Measurements from ENCODE around the gene TNIP2.
"Not testable (repeated sequence)": the region's sequence is repeated elsewhere in the genome, so short reads cannot be mapped to it uniquely, and the experiment has no call there.

TNIP2 gene

GRCh38 chr4:2743518-2744445 is 12.4 kb downstream of the TNIP2 start:
- DNase-seq = no peak

DNA sequence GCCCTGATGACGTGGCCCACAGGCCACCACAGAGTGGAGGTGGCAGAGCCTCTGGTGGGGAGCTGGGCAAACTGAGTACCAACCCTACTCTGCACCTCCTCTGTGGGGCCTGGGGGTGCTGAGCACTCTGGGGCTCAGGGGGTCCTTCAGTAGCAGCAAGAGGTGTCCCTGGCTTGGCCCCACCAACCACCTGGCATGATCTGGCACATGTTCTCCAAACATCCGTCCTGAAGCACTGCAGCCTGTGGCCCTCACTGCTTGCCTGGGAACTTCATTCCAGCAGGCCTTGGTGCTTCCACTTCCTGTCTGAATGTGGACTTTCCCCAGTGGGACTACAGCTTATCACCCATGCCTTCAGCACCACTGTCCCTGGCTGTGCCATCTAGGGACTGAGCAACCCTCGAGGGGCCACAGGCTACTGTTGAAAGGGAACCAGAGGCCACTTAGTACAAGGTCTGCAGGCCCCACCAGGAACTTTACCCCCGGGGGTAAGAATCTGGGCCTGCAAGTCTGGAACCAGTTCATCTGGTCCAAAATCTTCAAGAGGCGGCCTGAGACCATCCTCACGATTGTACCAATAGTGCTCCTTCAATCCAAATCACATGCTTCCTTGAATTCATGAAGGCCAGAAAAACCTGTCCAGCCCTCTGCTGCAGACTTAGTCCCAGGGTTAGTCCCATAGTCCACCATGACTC is 13.2 kb downstream of the TNIP2 start:
- no peak for DNase-seq

GRCh38 chr4:2742081-2742822 is 13.9 kb downstream of the TNIP2 start:
- no peak for DNase-seq

- no peak for DNase-seq
These were observed 14.5 kb downstream of the TNIP2 start for GRCh38 chr4:2741626-2742025.

GRCh38 chr4:2738296-2738695 is 17.8 kb downstream of the TNIP2 start:
- DNase-seq = not testable (repeated sequence)

- no peak for DNase-seq
These were observed 20.3 kb downstream of the TNIP2 start for GRCh38 chr4:2735869-2736268.

DNA sequence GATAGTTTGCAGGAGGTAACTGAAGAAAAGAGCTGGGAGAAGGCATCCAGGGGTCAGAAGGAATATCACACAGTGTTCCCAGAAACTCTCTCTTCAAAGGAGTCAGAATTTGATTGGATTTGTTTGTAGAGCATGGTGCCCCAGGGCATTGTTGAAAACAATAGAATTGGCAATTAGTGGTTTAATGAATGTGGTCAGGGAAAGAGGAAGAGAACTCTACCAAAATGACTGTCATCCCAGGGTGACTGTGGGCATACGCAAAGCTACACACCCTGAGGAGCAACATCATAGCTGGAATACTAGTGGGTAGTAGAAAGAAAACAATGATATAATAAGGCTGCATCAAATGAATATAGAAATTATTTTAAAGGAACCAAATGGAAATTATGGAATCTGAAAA is 21.5 kb downstream of the TNIP2 start:
- no peak for DNase-seq

DNA sequence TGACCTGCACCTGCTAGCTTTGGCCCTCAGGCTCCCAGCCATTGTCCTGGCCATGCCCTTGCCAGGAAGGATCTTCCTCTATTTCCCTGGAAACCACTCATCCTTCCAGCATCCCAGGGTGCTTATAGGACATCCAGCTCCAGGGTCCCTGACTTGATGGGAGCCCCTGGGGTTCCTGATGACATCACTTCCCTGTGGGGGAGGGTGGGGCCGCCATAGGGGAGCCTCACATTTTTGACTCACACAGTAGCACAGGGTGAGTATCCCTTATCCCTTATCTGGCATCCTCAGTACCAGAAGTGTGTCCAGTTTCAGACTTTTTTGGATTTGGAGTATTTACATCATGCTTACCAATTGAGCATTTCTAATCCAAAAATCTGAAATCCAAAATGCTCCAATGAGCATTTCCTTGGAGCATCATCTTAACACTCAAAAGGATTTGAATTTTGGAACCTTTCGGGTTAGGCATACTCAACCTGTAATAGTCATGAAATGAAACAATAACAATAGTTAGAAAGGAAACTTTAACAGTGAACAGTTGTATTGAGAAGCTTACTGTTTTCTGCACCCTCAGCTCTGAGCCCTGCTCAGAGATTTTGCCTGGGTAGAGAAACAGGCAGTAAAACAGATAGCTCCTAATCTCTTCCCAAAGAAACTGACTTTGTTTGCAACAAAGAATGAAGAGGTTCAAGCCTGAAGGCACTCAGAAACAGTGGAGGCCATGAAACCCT is 22.1 kb downstream of the TNIP2 start:
- DNase-seq = no peak

GRCh38 chr4:2733001-2733843 is 22.9 kb downstream of the TNIP2 start:
- no peak for DNase-seq

- DNase-seq = no peak
These were observed 23.6 kb downstream of the TNIP2 start for GRCh38 chr4:2732526-2732925.

GRCh38 chr4:2731907-2732317 is 24.2 kb downstream of the TNIP2 start:
- DNase-seq = no peak

- DNase-seq = no peak
These were observed 26.6 kb downstream of the TNIP2 start for GRCh38 chr4:2729533-2729875.

- no peak for DNase-seq
These were observed 27.2 kb downstream of the TNIP2 start for GRCh38 chr4:2728806-2729532.

GRCh38 chr4:2728221-2728620 is 27.9 kb downstream of the TNIP2 start:
- DNase-seq = no peak

GRCh38 chr4:2726881-2727280 is 29.3 kb downstream of the TNIP2 start:
- DNase-seq = not testable (repeated sequence)

- no peak for DNase-seq
These were observed 30.8 kb downstream of the TNIP2 start for GRCh38 chr4:2725380-2725779.

GRCh38 chr4:2723751-2724150 is 32.4 kb downstream of the TNIP2 start:
- no peak for DNase-seq

GRCh38 chr4:2722033-2722432 is 34.1 kb downstream of the TNIP2 start:
- no peak for DNase-seq

GRCh38 chr4:2721586-2721985 is 34.5 kb downstream of the TNIP2 start:
- DNase-seq = no peak

- no peak for DNase-seq
These were observed 39.9 kb downstream of the TNIP2 start for GRCh38 chr4:2716236-2716635.

DNA sequence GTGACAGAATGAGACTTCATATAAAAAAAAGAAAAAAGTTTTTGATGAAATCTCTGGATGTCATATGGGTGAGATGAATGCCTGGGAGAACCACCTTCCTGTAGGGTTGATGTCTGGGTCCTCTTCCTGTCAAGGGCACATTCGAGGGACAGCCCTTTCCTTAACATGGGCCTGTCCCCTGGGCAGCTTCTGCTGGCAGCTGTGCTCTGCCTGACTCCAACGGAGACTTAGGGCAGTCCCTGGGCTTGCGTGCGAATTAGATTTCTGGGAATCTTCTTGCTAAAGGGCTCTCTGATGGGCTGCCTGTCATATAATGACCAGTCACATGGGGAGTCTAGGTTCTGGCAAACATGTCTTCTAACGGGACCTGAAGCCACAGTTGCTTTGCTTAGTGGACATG is 40.7 kb downstream of the TNIP2 start:
- DNase-seq = no peak

All from T1000 (cell line).